ENCODE data around the gene FARS2.

The FARS2 gene

GRCh38 chr6:5326022-5326641 is 64.8 kb downstream of the FARS2 start:
- no peak for DNase-seq (ENCODE audit: low read depth)

GRCh38 chr6:5328800-5329199 is 67.5 kb downstream of the FARS2 start:
- peak; percentile 40 for DNase-seq (ENCODE audit: low read depth)

GRCh38 chr6:5331845-5332442 is 70.6 kb downstream of the FARS2 start:
- no peak for DNase-seq (ENCODE audit: low read depth)

GRCh38 chr6:5333658-5334057 is 72.3 kb downstream of the FARS2 start:
- DNase-seq (ENCODE audit: low read depth) = peak; percentile 20

- DNase-seq (ENCODE audit: low read depth) = no peak
Observed at GRCh38 chr6:5334341-5334740, 73.0 kb downstream of the FARS2 start.

GRCh38 chr6:5335020-5335419 is 73.7 kb downstream of the FARS2 start:
- no peak for DNase-seq (ENCODE audit: low read depth)

- peak; percentile 68 for DNase-seq (ENCODE audit: low read depth)
Observed at GRCh38 chr6:5337573-5337972, 76.3 kb downstream of the FARS2 start.

- DNase-seq (ENCODE audit: low read depth) = no peak
Observed at GRCh38 chr6:5338177-5338960, 77.1 kb downstream of the FARS2 start.

GRCh38 chr6:5339786-5340185 is 78.5 kb downstream of the FARS2 start:
- no peak for DNase-seq (ENCODE audit: low read depth)

GRCh38 chr6:5341845-5342244 is 80.5 kb downstream of the FARS2 start:
- DNase-seq (ENCODE audit: low read depth) = no peak

- no peak for DNase-seq (ENCODE audit: low read depth)
Observed at GRCh38 chr6:5343998-5344397, 82.7 kb downstream of the FARS2 start.

GRCh38 chr6:5345324-5345723 is 84.0 kb downstream of the FARS2 start:
- no peak for DNase-seq (ENCODE audit: low read depth)

GRCh38 chr6:5351552-5352210 is 90.4 kb downstream of the FARS2 start:
- no peak for DNase-seq (ENCODE audit: low read depth)

GRCh38 chr6:5353971-5354370 is 92.7 kb downstream of the FARS2 start:
- no peak for DNase-seq (ENCODE audit: low read depth)

- DNase-seq (ENCODE audit: low read depth) = no peak
Observed at GRCh38 chr6:5357486-5357885, 96.2 kb downstream of the FARS2 start.

- no peak for DNase-seq (ENCODE audit: low read depth)
Observed at GRCh38 chr6:5359417-5359816, 98.1 kb downstream of the FARS2 start.

- no peak for DNase-seq (ENCODE audit: low read depth)
Observed at GRCh38 chr6:5361396-5361795, 100.1 kb downstream of the FARS2 start.

GRCh38 chr6:5365436-5366195 is 104.3 kb downstream of the FARS2 start:
- no peak for DNase-seq (ENCODE audit: low read depth)

GRCh38 chr6:5366941-5367340 is 105.6 kb downstream of the FARS2 start:
- DNase-seq (ENCODE audit: low read depth) = no peak

GRCh38 chr6:5367510-5367909 is 106.2 kb downstream of the FARS2 start:
- DNase-seq (ENCODE audit: low read depth) = no peak

- DNase-seq (ENCODE audit: low read depth) = no peak
Observed at GRCh38 chr6:5373430-5373829, 112.1 kb downstream of the FARS2 start.

- DNase-seq (ENCODE audit: low read depth) = no peak
Observed at GRCh38 chr6:5378331-5378730, 117.0 kb downstream of the FARS2 start.

Measured in amniotic epithelial cell (primary cell).